HG03139 (cell line): ENCODE measurements around the gene HMMR.
A peak's percentile ranks its signal among the peaks of the same experiment; 100 is the strongest.
"Not testable (repeated sequence)": the region's sequence is repeated elsewhere in the genome, so short reads cannot be mapped to it uniquely, and the experiment has no call there.

ENCODE experiments used
- ATAC-seq: cut with Tn5 transposase; IDR thresholded peaks from one replicate; pipeline ENCODE4 v1.9.1; 2021; ENCODE audit not compliant: unreplicated experiment

Gene HMMR

GRCh38 chr5:163505368-163506094 is 45.1 kb downstream of the HMMR start, which contains the start of gene MAT2B:
Gene MAT2B (plus strand): TSS chr5:163505619. CDS start chr5:163505687, 68 bp downstream.
- ATAC-seq: peak; percentile 90

- peak; percentile 3 for ATAC-seq
These were observed 45.6 kb downstream of the HMMR start for GRCh38 chr5:163506095-163506457.

- ATAC-seq: no peak
These were observed 46.3 kb downstream of the HMMR start for GRCh38 chr5:163506726-163507125.

GRCh38 chr5:163508753-163509152 is 48.3 kb downstream of the HMMR start:
- no peak for ATAC-seq

GRCh38 chr5:163509291-163509951 is 49.0 kb downstream of the HMMR start:
- no peak for ATAC-seq

GRCh38 chr5:163512526-163512925 is 52.1 kb downstream of the HMMR start:
- no peak for ATAC-seq

GRCh38 chr5:163525096-163525495 is 64.7 kb downstream of the HMMR start:
- no peak for ATAC-seq

GRCh38 chr5:163529698-163530097 is 69.3 kb downstream of the HMMR start:
- no peak for ATAC-seq

- no peak for ATAC-seq
These were observed 70.8 kb downstream of the HMMR start for GRCh38 chr5:163531272-163531671.

- ATAC-seq: no peak
These were observed 72.0 kb downstream of the HMMR start for GRCh38 chr5:163532171-163533084.

- no peak for ATAC-seq
These were observed 72.8 kb downstream of the HMMR start for GRCh38 chr5:163533223-163533622.

GRCh38 chr5:163534492-163535094 is 74.2 kb downstream of the HMMR start:
- no peak for ATAC-seq

GRCh38 chr5:163535290-163535689 is 74.9 kb downstream of the HMMR start:
- no peak for ATAC-seq

- ATAC-seq: not testable (repeated sequence)
These were observed 76.0 kb downstream of the HMMR start for GRCh38 chr5:163536442-163536841.

GRCh38 chr5:163540696-163541095 is 80.3 kb downstream of the HMMR start:
- no peak for ATAC-seq
